ENCODE results near the gene ECI2. TPM values are rescaled to one million over a fixed set of nuclear protein-coding genes. Genes with fewer than 3 reads are reported as not detected.

ECI2 gene
- total RNA-seq, 6 donors from 2014 or later: 20.8 to 51.5 (median 34.1) TPM

- Histone ChIP-seq H3K27ac (no peak overlapping the region), H3K9me3 (no peaks in the 10 kb centered on the region), H3K4me3 (no peak overlapping the region), H3K4me1 (no peaks in the 10 kb centered on the region), H3K36me3 (no peaks in the 10 kb centered on the region), H3K27me3 (no peaks in the 10 kb centered on the region)
- ATAC-seq (ENCODE audit: low FRiP score in 2 of 2): no peak
- 92 to 100% methylated on average over 1 of the region's 1 CpG for WGBS, 2 donors
- TF ChIP-seq POLR2AphosphoS5 (IDR thresholded peaks at IDR 0.05): no peak
- TF ChIP-seq POLR2A (IDR thresholded peaks at IDR 0.05): no peak
- no peak for TF ChIP-seq EP300 (IDR thresholded peaks at IDR 0.05)
- TF ChIP-seq CTCF (IDR thresholded peaks at IDR 0.05): no peak
- DNase-seq: no peak
These were observed 32.5 kb upstream of the ECI2 start for GRCh38 chr6:4167833-4168232.

- ATAC-seq (ENCODE audit: low FRiP score in 2 of 2) (no peak), DNase-seq (no peak)
- Histone ChIP-seq H3K27me3 (no peaks in the 10 kb centered on the region), H3K27ac (no peak overlapping the region), H3K36me3 (no peaks in the 10 kb centered on the region), H3K9me3 (no peaks in the 10 kb centered on the region), H3K4me1 (no peaks in the 10 kb centered on the region), H3K4me3 (no peak overlapping the region)
- 80 to 86% methylated on average over 6 of the region's 6 CpGs for WGBS, 2 donors
- TF ChIP-seq CTCF (IDR thresholded peaks at IDR 0.05) (no peak), POLR2A (IDR thresholded peaks at IDR 0.05) (no peak), POLR2AphosphoS5 (IDR thresholded peaks at IDR 0.05) (no peak), EP300 (IDR thresholded peaks at IDR 0.05) (no peak)
These were observed 31.7 kb upstream of the ECI2 start for GRCh38 chr6:4167123-4167522.

- DNase-seq: no peak
- Histone ChIP-seq H3K27me3 (no peaks in the 10 kb centered on the region), H3K27ac (no peak overlapping the region), H3K36me3 (no peaks in the 10 kb centered on the region), H3K9me3 (no peaks in the 10 kb centered on the region), H3K4me3 (no peak overlapping the region), H3K4me1 (no peaks in the 10 kb centered on the region)
- TF ChIP-seq POLR2AphosphoS5 (IDR thresholded peaks at IDR 0.05) (no peak), CTCF (IDR thresholded peaks at IDR 0.05) (no peak), EP300 (IDR thresholded peaks at IDR 0.05) (no peak), POLR2A (IDR thresholded peaks at IDR 0.05) (no peak)
- no peak for ATAC-seq (ENCODE audit: low FRiP score in 2 of 2)
- WGBS, 2 donors: 70 to 89% methylated on average over 6 of the region's 6 CpGs
These were observed 29.1 kb upstream of the ECI2 start for GRCh38 chr6:4164456-4164855.

GRCh38 chr6:4164117-4164442, 28.7 kb upstream of the ECI2 start:
- Histone ChIP-seq H3K9me3 (no peaks in the 10 kb centered on the region), H3K36me3 (no peaks in the 10 kb centered on the region), H3K27ac (no peak overlapping the region), H3K4me1 (no peaks in the 10 kb centered on the region), H3K4me3 (no peak overlapping the region), H3K27me3 (no peaks in the 10 kb centered on the region)
- DNase-seq (no peak), ATAC-seq (ENCODE audit: low FRiP score in 2 of 2) (peak in 1 of 2 donors; percentile 12)
- 90 to 94% methylated on average over 4 of the region's 4 CpGs for WGBS, 2 donors
- no peak for TF ChIP-seq CTCF (IDR thresholded peaks at IDR 0.05)
- no peak for TF ChIP-seq EP300 (IDR thresholded peaks at IDR 0.05)
- no peak for TF ChIP-seq POLR2A (IDR thresholded peaks at IDR 0.05)
- no peak for TF ChIP-seq POLR2AphosphoS5 (IDR thresholded peaks at IDR 0.05)

- Histone ChIP-seq H3K9me3 (no peaks in the 10 kb centered on the region), H3K4me1 (no peaks in the 10 kb centered on the region), H3K4me3 (no peak overlapping the region), H3K36me3 (no peaks in the 10 kb centered on the region), H3K27me3 (no peaks in the 10 kb centered on the region), H3K27ac (no peak overlapping the region)
- ATAC-seq (ENCODE audit: low FRiP score in 2 of 2) (no peak), DNase-seq (no peak)
- 85 to 87% methylated on average over 10 of the region's 10 CpGs for WGBS, 2 donors
- TF ChIP-seq POLR2A (IDR thresholded peaks at IDR 0.05): no peak
- TF ChIP-seq EP300 (IDR thresholded peaks at IDR 0.05): no peak
- no peak for TF ChIP-seq CTCF (IDR thresholded peaks at IDR 0.05)
- TF ChIP-seq POLR2AphosphoS5 (IDR thresholded peaks at IDR 0.05): no peak
These were observed 28.2 kb upstream of the ECI2 start for GRCh38 chr6:4163408-4164116.
